GM21515 (cell line): Measurements from ENCODE around the gene SORBS2.

Source experiments
- ATAC-seq: cut with Tn5 transposase; IDR thresholded peaks from one replicate; pipeline ENCODE4 v1.9.1; 2021; ENCODE audit not compliant: unreplicated experiment

The SORBS2 gene

DNA sequence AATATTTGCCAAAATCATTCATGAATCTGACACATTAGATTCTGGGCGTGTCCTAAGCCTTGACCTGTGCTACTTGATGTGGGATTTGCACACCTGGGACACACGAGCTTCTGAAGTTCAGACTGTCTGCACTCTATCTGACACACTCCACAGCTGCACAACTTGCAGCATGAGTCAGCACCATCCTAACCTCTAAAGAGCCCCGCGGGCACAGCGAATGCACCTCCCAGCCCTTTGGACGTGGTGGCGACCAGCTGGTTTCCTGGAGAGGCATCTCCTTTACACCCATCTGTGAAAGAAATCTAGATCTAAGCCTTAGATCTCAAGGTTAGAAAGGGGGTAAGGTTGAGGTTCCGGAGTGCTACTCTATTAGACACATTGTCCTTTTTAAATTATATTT, 69.2 kb downstream of the SORBS2 start:
- no peak for ATAC-seq

GRCh38 chr4:185741795-185742194, 70.2 kb downstream of the SORBS2 start:
- ATAC-seq = no peak

DNA sequence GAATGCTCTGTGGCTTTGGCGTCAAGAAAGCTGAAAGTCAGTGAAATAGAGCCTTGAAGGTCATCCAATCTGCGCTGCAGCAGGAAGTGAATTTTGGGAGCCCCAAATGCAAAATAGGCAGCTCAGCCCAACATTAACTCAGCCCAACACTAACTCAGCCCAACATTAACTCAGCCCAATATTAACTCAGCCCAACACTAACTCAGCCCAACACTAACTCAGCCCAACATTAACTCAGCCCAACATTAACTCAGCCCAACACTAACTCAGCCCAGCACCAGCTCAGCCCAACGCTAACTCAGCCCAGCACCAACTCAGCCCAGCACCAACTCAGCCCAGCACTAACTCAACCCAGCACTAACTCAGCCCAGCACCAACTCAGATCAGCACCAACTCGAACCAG, 71.5 kb downstream of the SORBS2 start:
- no peak for ATAC-seq

GRCh38 chr4:185738820-185739219, 73.2 kb downstream of the SORBS2 start:
- no peak for ATAC-seq

DNA sequence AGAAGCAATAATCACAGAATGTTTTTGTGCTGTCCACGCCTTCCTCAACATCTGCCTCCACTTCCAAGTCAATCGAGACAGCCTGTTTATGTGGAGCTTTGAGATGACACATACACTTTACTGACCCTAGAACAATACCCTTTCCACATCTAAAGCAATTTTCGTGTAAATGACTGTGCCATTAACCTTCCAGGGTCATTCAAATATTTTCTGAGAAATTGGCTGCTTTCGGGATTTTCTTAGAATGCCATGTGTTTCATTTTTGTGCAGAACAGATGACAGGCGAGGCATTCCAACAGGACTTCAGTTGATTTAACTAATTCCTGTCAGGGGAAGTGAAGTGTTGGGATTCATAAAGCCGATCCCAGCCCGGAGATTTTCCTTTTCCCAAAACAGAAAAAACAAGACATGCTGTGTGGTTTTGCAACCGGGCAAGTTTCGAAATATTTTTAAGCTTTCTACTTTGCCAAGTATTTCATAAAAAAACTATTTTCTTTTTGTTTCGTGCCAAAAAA, 73.9 kb downstream of the SORBS2 start:
- no peak for ATAC-seq

- ATAC-seq = no peak
Observed at GRCh38 chr4:185737489-185738037, 74.4 kb downstream of the SORBS2 start.

GRCh38 chr4:185736882-185737281, 75.1 kb downstream of the SORBS2 start:
- ATAC-seq = no peak

DNA sequence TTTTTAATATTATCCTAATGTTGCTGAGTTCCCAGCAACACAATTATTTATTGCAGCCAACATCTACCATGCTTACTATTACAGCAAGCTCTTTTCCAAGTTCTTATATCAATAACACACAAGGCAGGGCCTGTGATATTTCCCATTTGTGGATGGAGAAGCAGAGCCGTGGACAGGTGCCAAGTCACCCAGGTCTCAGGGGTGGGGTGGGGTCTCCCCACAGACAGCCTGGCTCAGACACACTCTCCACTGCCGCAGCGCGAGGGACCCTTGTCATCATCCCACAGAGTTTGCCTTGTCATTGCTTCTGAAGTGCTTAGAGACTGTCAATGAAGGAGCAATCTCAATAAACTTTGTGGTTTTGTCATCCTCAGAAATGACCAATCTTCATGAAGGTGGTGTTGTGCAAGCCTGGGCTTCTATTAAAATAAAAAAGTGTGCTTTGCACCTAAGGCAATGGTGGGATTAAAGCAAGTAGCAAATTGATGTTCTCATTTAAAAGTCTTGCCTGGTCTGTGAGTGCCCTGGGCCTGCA, 76.1 kb downstream of the SORBS2 start:
- no peak for ATAC-seq

GRCh38 chr4:185734930-185735329, 77.1 kb downstream of the SORBS2 start:
- ATAC-seq = no peak

DNA sequence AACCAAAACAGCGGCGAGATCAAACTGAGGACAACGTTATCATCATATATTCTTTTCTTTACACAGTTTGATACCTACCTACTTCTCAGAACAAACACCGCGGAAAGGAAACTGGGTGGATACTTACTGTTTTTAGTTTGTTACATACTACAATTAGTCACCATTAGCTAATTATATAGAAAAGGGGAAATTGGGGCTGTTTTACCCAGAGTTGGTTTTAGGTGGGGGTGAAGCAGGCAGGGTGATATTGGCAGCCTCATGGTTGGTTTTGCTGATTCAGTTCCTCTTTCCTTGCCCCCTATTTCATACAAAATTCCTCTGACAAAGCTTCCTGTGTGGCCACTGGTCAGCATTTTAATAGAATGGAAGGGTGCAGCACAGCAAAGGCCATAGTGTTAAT, 77.8 kb downstream of the SORBS2 start:
- ATAC-seq = peak; percentile 55

GRCh38 chr4:185730849-185731608, 81.0 kb downstream of the SORBS2 start:
- ATAC-seq = peak; percentile 71

- peak; percentile 43 for ATAC-seq
Observed at GRCh38 chr4:185730387-185730786, 81.6 kb downstream of the SORBS2 start.

DNA sequence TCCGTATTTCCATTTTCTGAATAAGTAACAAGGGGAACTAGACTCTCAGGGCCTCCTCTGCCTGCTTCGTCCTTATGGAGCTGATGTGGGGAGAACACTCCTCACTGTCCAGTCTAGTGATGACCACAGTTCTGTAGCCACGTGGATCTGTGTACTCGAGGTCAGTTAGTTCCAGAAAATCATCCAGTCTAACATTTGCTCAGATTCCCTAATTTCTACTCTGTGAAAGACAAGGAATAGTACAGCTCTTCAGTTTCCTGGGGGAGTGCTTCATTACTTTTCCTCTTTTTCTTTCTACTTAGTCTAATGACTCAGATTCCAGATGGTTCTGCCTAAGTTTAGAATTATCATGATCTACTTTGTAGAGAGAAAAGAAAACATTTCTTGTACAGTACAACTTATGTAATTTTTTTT, 82.6 kb downstream of the SORBS2 start:
- no peak for ATAC-seq

GRCh38 chr4:185728893-185729292, 83.1 kb downstream of the SORBS2 start:
- ATAC-seq = no peak

DNA sequence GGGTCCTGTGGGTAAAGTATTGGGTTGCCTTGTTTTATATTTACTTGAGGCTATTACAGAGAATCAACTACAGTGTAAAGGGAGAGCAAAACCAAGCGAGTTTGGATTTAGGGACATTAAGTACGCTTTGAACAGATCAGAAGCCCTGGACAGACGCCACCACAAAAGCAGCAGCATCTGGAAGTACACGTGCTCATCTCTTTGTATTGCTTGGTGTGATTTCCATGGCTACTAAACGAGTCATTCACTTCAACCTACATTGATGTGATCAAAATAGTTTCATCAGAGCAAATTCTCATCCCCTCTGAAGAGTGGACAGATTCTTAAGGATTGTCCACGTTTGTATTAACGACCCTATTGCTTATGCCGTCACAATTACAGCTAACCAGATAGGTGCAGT, 85.1 kb downstream of the SORBS2 start:
- ATAC-seq = no peak

DNA sequence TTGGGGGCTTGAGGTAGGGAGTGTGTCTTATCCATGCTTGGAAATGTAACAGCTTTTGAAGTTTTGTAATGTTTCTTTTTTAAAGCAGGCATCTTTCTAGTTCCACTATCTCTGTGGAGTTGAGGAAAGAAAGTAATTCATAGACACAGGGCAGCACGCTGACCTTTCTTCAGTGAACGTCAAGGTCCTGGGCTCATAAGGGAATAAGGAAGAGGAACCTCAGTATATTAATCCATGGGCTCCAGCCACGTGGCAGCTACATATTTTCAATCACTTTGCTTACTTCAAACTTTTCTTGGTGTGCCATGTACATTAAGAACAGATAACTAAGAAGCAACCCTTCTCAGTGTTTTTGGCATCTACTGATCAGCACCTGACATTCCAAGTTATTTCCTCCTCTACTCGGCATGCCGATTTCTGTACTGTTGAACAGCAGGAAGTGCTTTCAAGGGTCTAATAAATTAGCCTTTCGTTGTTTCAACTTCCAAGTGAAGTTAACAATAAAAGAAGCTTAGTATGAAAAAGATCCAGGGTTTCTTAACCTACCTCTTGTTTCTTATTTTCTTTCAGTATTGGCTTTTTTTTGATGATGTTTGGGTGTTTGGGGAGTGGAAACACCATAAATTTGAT, 88.2 kb downstream of the SORBS2 start:
- ATAC-seq = no peak

- no peak for ATAC-seq
Observed at GRCh38 chr4:185722029-185722316, 90.0 kb downstream of the SORBS2 start.

GRCh38 chr4:185721190-185722028, 90.6 kb downstream of the SORBS2 start:
- no peak for ATAC-seq

DNA sequence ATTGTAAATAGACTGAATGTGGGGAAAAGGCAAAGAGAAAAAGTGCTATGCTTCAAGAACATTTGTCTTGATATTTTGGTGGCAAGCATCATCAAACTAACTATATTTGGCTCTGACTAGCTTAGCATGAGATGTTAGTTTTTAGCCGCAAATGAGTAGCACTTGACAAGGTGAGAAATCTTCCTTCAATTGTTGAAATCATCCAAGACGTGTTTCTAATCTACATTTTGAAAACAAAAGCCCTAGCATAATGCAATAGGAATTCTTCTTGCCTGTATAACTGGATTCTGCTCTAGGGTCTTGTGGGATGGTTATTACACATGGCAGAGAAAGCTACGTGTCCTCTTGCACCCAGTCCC, 92.5 kb downstream of the SORBS2 start:
- ATAC-seq = no peak

DNA sequence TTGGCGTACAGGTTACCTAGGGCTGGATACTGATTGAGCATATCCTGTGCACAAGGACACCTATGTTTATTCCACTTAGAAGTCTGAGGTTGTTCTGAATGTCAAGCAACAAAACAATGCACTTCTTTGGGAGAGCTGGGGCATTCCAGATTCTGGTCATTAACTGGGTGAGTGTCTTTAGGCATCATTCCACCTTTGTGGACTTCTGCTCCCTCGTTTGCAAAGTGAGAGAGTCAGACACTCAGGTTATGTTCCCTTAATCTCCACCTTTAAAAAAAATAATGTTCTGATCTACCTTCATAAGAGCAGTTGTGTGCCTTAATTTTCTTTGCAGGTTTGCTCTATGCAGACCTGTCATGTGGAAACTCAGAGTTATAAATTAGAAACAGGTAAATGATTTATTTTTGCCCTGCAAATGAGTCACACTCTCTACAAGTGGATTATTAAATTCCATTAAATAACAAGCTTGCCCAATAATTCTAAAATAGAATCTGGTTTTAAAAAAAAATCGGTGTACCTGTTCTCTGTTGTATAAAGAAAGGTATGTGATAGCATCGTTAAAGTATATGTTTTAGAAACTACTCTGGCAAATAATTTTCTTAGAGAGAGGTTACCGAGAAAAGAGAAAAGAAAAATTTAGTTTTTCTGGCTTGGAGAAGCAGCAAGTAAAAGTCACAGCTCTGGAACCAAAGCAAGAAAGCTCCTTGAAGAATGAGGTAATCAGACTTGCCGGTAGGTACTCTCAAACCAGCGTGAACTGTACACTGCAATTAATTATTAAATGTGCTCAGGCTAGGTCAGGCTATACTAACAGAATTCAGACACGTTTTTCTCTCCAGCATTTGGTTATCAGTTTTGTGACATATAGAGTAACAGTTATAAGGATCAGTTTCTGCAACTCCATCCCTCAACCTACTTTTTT, 93.2 kb downstream of the SORBS2 start:
- ATAC-seq = no peak
